Activated T-cell treated with anti-CD3 and anti-CD28 coated beads, Interleukin-2, amount 50 U/mL, for 72 hours (primary cell): ENCODE measurements around the gene ADARB1. TPM values are rescaled to one million over a fixed set of nuclear protein-coding genes. Genes with fewer than 3 reads are reported as not detected.

ENCODE experiments used
- ATAC-seq, 2 donors: fragments of 150-1000 bp; cut with Tn5 transposase; replicated peaks in 1 of 2; 2 replicates each; pipeline ENCODE4 v1.10.0; 2021; ENCODE audit warnings: moderate library complexity in 2 of 2, mild to moderate bottlenecking in 1 of 2
- DNase-seq, 2 donors: peaks; one replicate each; pipeline ENCODE4 v3.0.0; 2021 to 2022; ENCODE audit warnings: mixed read lengths in 1 of 2
- H3K27ac Mint-ChIP-seq: one replicate; pipeline ENCODE4 v1.8.0; 2022; ENCODE audit warnings: mild to moderate bottlenecking, moderate library complexity, mixed read lengths
- H3K27me3 Mint-ChIP-seq: one replicate; pipeline ENCODE4 v1.8.0; 2022; ENCODE audit warnings: low read depth, mixed read lengths
- H3K36me3 Mint-ChIP-seq, 2 donors: one replicate each; pipeline ENCODE4 v1.8.0; 2022; ENCODE audit warnings: mixed read lengths in 2 of 2, mild to moderate bottlenecking in 1 of 2; ENCODE audit not compliant: insufficient read depth in 2 of 2
- H3K4me1 Mint-ChIP-seq: one replicate; pipeline ENCODE4 v1.8.0; 2022; ENCODE audit warnings: low read depth, mixed read lengths
- H3K4me3 Mint-ChIP-seq, 2 donors: one replicate each; pipeline ENCODE4 v1.8.0; 2022; ENCODE audit warnings: mild to moderate bottlenecking in 2 of 2, mixed read lengths in 2 of 2, moderate library complexity in 2 of 2
- H3K9me3 Mint-ChIP-seq, 2 donors: one replicate each; pipeline ENCODE4 v1.8.0; 2022; ENCODE audit warnings: mixed read lengths in 2 of 2
- total RNA-seq, 2 donors: library from RNA; stranded (reverse); gene quantifications; one replicate each; pipeline ENCODE4 v1.2.3, GENCODE V29; 2022

ADARB1 gene
- total RNA-seq, 2 donors from 2014 or later: 41.7 to 45.3 TPM

DNA sequence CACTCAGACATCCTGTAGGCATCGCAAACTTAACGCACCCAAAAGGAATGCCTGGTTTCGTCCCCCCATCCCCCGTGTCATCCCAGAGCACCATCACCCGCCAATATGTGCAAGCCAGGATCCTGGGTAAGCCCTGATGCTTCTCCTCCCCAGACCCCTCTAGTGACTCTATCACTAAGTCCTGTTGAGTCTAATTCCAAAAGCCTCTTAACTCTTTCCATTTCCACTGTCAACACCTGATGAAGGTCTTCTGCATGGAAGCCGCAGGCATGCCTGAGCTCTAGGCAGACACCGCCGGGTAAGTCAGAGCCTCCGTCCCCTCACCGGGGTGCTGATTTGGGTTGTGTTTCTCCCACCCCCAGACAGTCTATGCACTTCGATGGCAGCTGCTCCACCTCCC is 5.3 kb upstream of the ADARB1 start:
- Mint-ChIP-seq H3K27ac (no peak overlapping the region), H3K27me3 (no peaks in the 10 kb centered on the region), H3K4me1 (peaks cover 7% of the 10 kb centered on the region), H3K9me3 (no peaks in the 10 kb centered on the region), H3K4me3 (no peak overlapping the region), H3K36me3 (no peaks in the 10 kb centered on the region)
- DNase-seq (no peak), ATAC-seq (no peak)

GRCh38 chr21:45069711-45070110 is 4.7 kb upstream of the ADARB1 start:
- Mint-ChIP-seq H3K4me1 (peaks cover 7% of the 10 kb centered on the region), H3K36me3 (no peaks in the 10 kb centered on the region), H3K27ac (no peak overlapping the region), H3K4me3 (no peak overlapping the region), H3K9me3 (no peaks in the 10 kb centered on the region), H3K27me3 (no peaks in the 10 kb centered on the region)
- ATAC-seq (no peak), DNase-seq (no peak)

DNA sequence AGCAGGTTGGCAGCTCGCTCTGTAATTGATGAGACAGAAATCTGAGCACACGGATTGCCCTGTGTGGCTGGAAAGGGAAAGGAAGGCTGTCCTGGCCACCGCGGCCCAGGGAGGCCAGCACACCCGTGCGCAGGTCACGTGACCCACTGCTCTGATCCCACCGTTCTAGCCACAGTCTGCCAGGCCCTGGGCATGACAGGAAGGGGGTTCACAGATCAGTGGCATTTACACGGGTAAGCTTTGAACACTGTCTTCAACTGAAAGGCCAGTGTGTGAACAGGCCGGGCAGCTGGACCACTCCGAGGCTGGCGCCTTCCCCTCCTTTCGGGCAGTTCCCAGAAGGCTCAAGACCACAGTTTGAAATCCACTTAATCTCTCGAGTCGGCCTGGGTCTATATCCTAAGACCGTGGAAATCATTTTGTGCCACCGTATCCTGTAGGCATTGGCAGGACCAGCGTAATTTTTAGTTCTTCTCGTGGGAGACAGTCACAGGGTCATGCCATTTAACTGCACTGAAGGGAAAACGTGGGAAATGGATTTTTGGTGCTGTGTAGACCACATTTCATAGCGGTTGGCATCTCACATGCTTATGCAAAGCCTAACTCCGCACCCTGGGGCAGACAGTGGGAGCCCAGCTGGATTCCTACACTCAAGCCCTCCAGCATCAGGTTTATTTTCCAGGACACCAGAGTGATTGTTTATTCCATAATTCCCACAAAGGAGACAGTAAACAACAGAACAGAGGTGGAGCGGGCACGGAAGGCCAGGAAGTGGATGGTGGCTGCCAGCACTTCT is 3.1 kb upstream of the ADARB1 start:
- Mint-ChIP-seq H3K9me3 (no peaks in the 10 kb centered on the region), H3K4me3 (no peak overlapping the region), H3K36me3 (peaks cover 0 to 1% of the 10 kb centered on the region in 2 donors), H3K4me1 (peaks cover 13% of the 10 kb centered on the region), H3K27ac (no peak overlapping the region), H3K27me3 (no peaks in the 10 kb centered on the region)
- ATAC-seq: no peak
- DNase-seq: no peak

- no peaks in the 10 kb centered on the region for H3K9me3 Mint-ChIP-seq
- H3K36me3 Mint-ChIP-seq: peaks cover 0 to 1% of the 10 kb centered on the region in 2 donors
- H3K4me1 Mint-ChIP-seq: peaks cover 21% of the 10 kb centered on the region
- H3K4me3 Mint-ChIP-seq: no peak overlapping the region
- H3K27ac Mint-ChIP-seq: no peak overlapping the region
- DNase-seq (no peak), ATAC-seq (no peak)
- H3K27me3 Mint-ChIP-seq: no peaks in the 10 kb centered on the region
Observed at GRCh38 chr21:45071874-45072737, 2.3 kb upstream of the ADARB1 start.

DNA sequence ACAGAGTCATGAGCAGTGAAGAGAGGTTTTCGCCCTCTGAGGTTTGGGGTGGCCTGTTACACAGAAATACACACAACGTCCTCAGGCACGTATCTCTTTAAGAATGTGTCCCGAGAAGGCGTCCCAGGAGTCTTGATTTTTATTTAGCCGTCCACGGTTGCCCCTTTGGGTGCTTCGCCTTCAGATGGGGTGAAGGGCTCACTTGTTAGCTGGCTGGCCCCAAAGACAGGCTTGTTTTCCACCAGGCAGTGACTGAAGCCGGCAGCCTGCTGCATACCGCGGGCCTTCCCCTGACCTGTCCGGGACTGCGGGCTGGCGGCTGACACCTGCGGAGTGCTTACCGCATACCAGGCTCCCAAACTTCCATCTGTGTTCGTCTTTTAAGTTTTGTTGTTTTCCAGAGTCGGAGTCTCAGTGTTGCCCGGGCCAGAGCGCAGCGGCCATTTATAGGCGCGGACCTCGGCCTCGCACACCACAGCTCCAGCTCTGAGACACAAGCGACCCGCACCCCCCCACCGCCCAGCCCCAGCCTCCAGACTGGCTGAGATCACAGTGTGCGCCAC is 1.6 kb upstream of the ADARB1 start:
- Mint-ChIP-seq H3K27ac (no peak overlapping the region), H3K4me3 (peak overlapping the region in 1 of 2 donors; percentile 91), H3K9me3 (no peaks in the 10 kb centered on the region), H3K36me3 (peaks cover 0 to 1% of the 10 kb centered on the region in 2 donors), H3K4me1 (peaks cover 29% of the 10 kb centered on the region), H3K27me3 (no peaks in the 10 kb centered on the region)
- ATAC-seq (no peak), DNase-seq (no peak)

DNA sequence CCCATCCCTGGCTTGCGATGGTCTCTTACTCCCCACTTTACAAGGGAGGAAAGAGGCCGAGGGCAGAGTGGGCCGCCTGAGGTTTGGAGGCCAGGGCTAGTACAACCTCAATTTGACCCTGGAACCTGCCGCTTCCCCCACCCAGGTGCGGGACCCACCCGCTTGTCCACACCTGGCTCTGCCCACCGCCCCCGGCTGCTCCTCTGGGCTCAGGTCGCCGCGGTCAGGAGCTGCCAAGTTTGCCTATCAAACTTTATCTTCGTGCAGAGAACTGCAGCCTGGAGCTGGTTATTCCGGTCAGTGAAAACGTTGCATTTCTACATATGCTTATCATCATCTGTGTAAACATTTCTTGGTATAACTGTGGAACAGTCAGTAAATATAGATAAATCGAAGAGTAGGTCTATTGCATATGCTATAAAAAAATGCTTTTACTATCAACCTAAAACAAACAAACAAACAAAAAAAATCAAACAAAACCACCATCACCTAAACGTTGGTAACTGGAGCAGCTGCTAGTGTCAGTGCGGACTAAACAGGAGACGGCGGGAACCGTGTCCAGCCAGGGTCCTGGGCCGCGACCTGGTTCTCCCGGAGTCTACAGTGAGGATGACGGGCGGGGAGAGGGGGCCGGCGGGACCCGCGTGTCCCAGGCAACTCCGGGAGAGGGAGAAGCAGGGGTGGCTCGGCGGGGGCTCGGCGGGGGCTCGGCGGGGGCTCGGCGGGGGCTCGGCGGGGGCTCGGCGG is 906 bp upstream of the ADARB1 start:
- H3K9me3 Mint-ChIP-seq: no peaks in the 10 kb centered on the region
- H3K4me3 Mint-ChIP-seq: peak overlapping the region; percentile 91 to 98
- peak overlapping the region; percentile 97 for H3K27ac Mint-ChIP-seq
- peaks cover 35% of the 10 kb centered on the region for H3K4me1 Mint-ChIP-seq
- H3K36me3 Mint-ChIP-seq: peaks cover 0 to 1% of the 10 kb centered on the region in 2 donors
- H3K27me3 Mint-ChIP-seq: no peaks in the 10 kb centered on the region
- ATAC-seq (peak; percentile 1), DNase-seq (no peak)

DNA sequence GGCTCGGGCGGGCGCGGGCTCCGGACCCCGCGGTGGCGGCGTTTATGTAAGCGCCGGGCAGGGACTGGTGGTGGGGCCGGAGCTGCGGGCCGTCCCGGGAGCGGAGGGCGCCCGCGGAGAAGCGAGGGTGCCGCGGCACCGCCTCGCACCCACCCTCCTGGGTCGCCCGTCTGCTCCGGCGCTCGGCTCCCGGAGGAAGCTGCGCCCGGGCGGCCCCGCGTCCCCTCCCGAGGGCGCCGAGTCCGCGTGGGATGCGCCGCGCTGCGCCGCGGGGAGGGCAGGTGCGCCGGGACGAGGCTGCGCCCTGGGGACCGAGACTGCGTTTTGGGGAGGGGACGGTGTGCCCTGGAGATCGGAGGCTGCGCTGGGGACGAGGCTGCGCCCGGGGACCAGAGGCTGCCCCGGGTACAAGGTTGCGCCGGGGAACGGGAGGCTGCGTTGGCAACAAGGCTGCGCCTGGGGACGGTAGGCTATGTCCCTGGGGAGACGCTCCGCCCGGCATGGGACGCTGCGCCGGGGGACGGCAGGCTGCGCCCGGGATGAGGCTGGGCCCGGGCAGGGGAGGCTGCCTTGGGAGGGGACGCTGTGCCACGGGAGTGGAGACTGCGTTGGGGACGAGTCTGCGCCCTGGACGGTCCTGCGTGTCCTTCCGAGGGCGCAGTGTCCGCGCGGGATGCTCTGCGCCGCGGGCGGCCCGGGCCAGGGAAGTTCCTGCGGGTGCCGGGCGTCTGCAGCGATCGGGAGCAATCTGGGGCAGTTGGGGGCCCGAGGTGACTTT is 627 bp downstream of the ADARB1 start:
- peaks cover 0 to 1% of the 10 kb centered on the region in 2 donors for H3K36me3 Mint-ChIP-seq
- ATAC-seq (peak; percentile 20 to 23), DNase-seq (peak; percentile 48 to 53)
- peaks cover 50% of the 10 kb centered on the region for H3K4me1 Mint-ChIP-seq
- H3K9me3 Mint-ChIP-seq: no peaks in the 10 kb centered on the region
- no peaks in the 10 kb centered on the region for H3K27me3 Mint-ChIP-seq
- H3K4me3 Mint-ChIP-seq: peak overlapping the region; percentile 80 to 90
- no peak overlapping the region for H3K27ac Mint-ChIP-seq

DNA sequence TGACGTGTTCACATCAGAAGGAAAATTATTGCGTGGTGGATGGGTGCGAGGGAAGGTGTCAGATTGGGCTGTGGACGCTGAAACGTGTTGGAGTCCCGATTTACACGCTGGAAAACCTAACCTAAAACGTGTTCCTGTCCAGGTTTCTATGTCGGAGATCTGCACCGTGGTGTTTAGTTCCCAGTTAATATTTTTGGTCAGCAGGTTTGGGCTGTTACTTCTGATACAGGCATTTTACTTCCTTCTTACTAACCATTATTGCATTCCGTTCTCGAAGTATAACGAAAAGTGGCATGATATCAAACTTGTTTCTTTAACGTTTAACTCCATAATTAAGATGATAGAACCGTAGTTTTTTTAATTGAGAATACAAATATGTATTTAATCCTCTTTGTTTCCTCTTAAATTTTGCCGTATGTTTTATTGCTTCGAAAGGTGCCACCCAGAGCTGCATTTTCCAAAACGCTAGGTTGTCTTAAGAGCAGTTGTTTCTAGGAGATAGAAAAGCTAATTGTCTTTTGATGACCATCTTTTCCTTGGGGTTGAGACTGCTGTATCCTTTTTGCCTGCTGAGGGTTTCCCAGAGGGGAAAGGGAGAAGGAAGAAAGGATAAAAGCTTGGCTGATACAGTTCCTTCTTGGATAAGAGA is 1.3 kb downstream of the ADARB1 start:
- Mint-ChIP-seq H3K4me3 (peak overlapping the region; percentile 80 to 90), H3K9me3 (no peaks in the 10 kb centered on the region), H3K27me3 (no peaks in the 10 kb centered on the region)

GRCh38 chr21:45076245-45076711 is 1.9 kb downstream of the ADARB1 start:
- Mint-ChIP-seq H3K36me3 (peaks cover 1% of the 10 kb centered on the region in 2 donors), H3K4me3 (peak overlapping the region; percentile 80 to 90), H3K4me1 (peaks cover 63% of the 10 kb centered on the region), H3K9me3 (no peaks in the 10 kb centered on the region), H3K27me3 (no peaks in the 10 kb centered on the region), H3K27ac (peak overlapping the region; percentile 86)
- ATAC-seq (no peak), DNase-seq (peak in 1 of 2 donors; percentile 26)

More for the DNA sequence above, 1.3 kb downstream of the ADARB1 start:
- Mint-ChIP-seq H3K4me1 (peaks cover 57% of the 10 kb centered on the region), H3K27ac (peak overlapping the region; percentile 86), H3K36me3 (peaks cover 0 to 1% of the 10 kb centered on the region in 2 donors)
- ATAC-seq: no peak
- no peak for DNase-seq

DNA sequence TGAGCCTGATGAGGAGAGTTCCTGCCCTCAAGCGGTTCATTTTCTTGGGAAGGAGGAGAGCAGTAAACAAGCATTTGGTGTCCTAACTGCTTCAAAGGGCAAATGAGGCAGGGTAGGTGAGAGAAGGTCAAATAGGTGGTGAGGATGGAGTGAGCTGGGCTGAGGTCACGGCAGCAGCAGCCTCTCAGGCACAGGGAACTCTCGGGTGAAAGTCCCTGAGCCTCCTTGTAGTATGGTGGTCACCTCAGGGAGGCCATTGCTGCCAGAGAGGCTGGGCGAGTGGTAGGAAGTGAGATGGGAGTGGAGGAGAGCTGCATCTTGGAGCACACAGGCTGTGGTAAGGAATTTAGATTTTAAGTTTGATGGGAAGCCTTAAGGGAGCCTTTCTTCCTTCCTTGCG is 4.0 kb downstream of the ADARB1 start:
- no peak for DNase-seq
- peaks cover 1 to 5% of the 10 kb centered on the region in 2 donors for H3K36me3 Mint-ChIP-seq
- H3K4me1 Mint-ChIP-seq: peaks cover 81% of the 10 kb centered on the region
- H3K27me3 Mint-ChIP-seq: no peaks in the 10 kb centered on the region
- no peak for ATAC-seq
- peak overlapping the region; percentile 69 to 80 for H3K4me3 Mint-ChIP-seq
- no peaks in the 10 kb centered on the region for H3K9me3 Mint-ChIP-seq
- peak overlapping the region; percentile 14 for H3K27ac Mint-ChIP-seq

DNA sequence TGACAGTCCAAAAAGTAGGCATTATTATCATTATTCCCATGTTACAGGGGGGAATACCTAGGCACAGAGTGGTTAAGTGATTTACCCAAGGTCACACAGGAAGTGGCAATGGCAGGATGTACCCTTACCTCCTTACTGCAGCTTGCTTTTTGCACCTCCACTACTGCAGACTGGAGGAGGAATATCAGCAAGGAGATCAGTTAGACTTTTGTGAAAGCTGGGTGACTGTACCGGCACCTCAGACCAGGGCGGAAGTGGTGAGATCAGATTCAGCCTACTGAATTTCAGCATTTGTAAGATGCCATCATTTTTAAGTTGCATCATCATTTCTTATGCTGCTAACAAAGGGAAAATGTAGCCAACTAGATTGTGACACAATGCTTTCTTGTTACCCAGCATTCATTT is 4.5 kb downstream of the ADARB1 start:
- ATAC-seq (peak; percentile 80 to 83), DNase-seq (peak; percentile 78 to 84)
- H3K36me3 Mint-ChIP-seq: peaks cover 1 to 5% of the 10 kb centered on the region in 2 donors
- no peaks in the 10 kb centered on the region for H3K9me3 Mint-ChIP-seq
- no peaks in the 10 kb centered on the region for H3K27me3 Mint-ChIP-seq
- H3K4me3 Mint-ChIP-seq: peak overlapping the region; percentile 69 to 80
- peaks cover 82% of the 10 kb centered on the region for H3K4me1 Mint-ChIP-seq
- H3K27ac Mint-ChIP-seq: peak overlapping the region; percentile 98
